Measurements from ENCODE around the gene RRAS2.
A peak's percentile ranks its signal among the peaks of the same experiment; 100 is the strongest.

RRAS2 gene

GRCh38 chr11:14386895-14387480, 28.0 kb upstream of the RRAS2 start:
- no peaks in the 10 kb centered on the region for H3K27me3 ChIP-seq (ENCODE audit: control insufficient read depth, insufficient read depth, low read length)
- no peaks in the 10 kb centered on the region for H3K79me2 ChIP-seq
- no peak overlapping the region for H3K4me2 ChIP-seq (ENCODE audit: low read length)
- H2AFZ ChIP-seq, result no peak overlapping the region
- H3K27ac ChIP-seq, result no peak overlapping the region
- H3K36me3 ChIP-seq (ENCODE audit: control insufficient read depth, insufficient read depth, low read length), result no peaks in the 10 kb centered on the region
- H3K9me3 ChIP-seq (ENCODE audit: control insufficient read depth, low read length), result no peaks in the 10 kb centered on the region
- no peaks in the 10 kb centered on the region for H3K4me1 ChIP-seq
- H3K9ac ChIP-seq, result no peak overlapping the region
- no peak for TF ChIP-seq CTCF (IDR thresholded peaks at IDR 0.05)
- no peak overlapping the region for H3K4me3 ChIP-seq (ENCODE audit: low read depth, low read length)

- Histone ChIP-seq H3K36me3 (ENCODE audit: control insufficient read depth, insufficient read depth, low read length) (no peaks in the 10 kb centered on the region), H3K4me2 (ENCODE audit: low read length) (no peak overlapping the region), H3K4me1 (peaks cover 3% of the 10 kb centered on the region), H3K79me2 (no peaks in the 10 kb centered on the region), H3K27me3 (ENCODE audit: control insufficient read depth, insufficient read depth, low read length) (no peaks in the 10 kb centered on the region), H2AFZ (no peak overlapping the region), H3K9me3 (ENCODE audit: control insufficient read depth, low read length) (no peaks in the 10 kb centered on the region), H3K27ac (no peak overlapping the region), H3K4me3 (ENCODE audit: low read depth, low read length) (no peak overlapping the region), H3K9ac (no peak overlapping the region)
- TF ChIP-seq CTCF (IDR thresholded peaks at IDR 0.05), result no peak
These were observed 27.1 kb upstream of the RRAS2 start for GRCh38 chr11:14386081-14386480.

GRCh38 chr11:14384338-14384737, 25.4 kb upstream of the RRAS2 start:
- no peak overlapping the region for H2AFZ ChIP-seq
- H3K4me3 ChIP-seq (ENCODE audit: low read depth, low read length), result no peak overlapping the region
- H3K36me3 ChIP-seq (ENCODE audit: control insufficient read depth, insufficient read depth, low read length), result no peaks in the 10 kb centered on the region
- no peak overlapping the region for H3K9ac ChIP-seq
- H3K4me2 ChIP-seq (ENCODE audit: low read length), result no peak overlapping the region
- H3K27ac ChIP-seq, result no peak overlapping the region
- H3K27me3 ChIP-seq (ENCODE audit: control insufficient read depth, insufficient read depth, low read length), result no peaks in the 10 kb centered on the region
- H3K79me2 ChIP-seq, result no peaks in the 10 kb centered on the region
- TF ChIP-seq CTCF (IDR thresholded peaks at IDR 0.05), result no peak
- peaks cover 3% of the 10 kb centered on the region for H3K4me1 ChIP-seq
- no peaks in the 10 kb centered on the region for H3K9me3 ChIP-seq (ENCODE audit: control insufficient read depth, low read length)

DNA sequence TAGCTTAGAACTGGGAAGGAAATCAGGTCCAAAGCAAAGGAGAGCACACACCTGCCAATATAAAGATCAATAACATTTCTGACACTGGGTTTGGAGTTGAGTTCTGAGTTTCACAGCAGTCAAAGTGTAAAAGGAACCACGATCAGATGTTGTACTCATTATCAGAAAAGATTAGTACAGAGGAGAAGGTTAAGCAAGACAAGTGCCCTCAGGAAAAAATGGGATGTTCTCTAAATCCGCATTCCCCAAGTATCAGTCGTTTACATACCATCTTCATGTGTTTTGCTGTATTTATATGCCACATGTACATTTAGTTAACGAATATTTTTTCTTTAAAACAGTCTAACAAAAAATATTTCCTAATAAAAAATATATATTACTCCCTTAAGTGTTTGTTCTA, 23.0 kb upstream of the RRAS2 start:
- Histone ChIP-seq H2AFZ (no peak overlapping the region), H3K9me3 (ENCODE audit: control insufficient read depth, low read length) (no peaks in the 10 kb centered on the region), H3K27me3 (ENCODE audit: control insufficient read depth, insufficient read depth, low read length) (no peaks in the 10 kb centered on the region), H3K36me3 (ENCODE audit: control insufficient read depth, insufficient read depth, low read length) (no peaks in the 10 kb centered on the region), H3K79me2 (no peaks in the 10 kb centered on the region), H3K4me3 (ENCODE audit: low read depth, low read length) (no peak overlapping the region), H3K4me2 (ENCODE audit: low read length) (no peak overlapping the region), H3K4me1 (peaks cover 3% of the 10 kb centered on the region), H3K27ac (no peak overlapping the region), H3K9ac (no peak overlapping the region)
- no peak for TF ChIP-seq CTCF (IDR thresholded peaks at IDR 0.05)

- no peak overlapping the region for H3K9ac ChIP-seq
- peak overlapping the region; percentile 78 for H3K4me2 ChIP-seq (ENCODE audit: low read length)
- H3K9me3 ChIP-seq (ENCODE audit: control insufficient read depth, low read length), result no peaks in the 10 kb centered on the region
- H3K79me2 ChIP-seq, result no peaks in the 10 kb centered on the region
- H3K36me3 ChIP-seq (ENCODE audit: control insufficient read depth, insufficient read depth, low read length), result no peaks in the 10 kb centered on the region
- peak overlapping the region; percentile 53 for H3K4me3 ChIP-seq (ENCODE audit: low read depth, low read length)
- peak overlapping the region; percentile 87 for H2AFZ ChIP-seq
- peak overlapping the region; percentile 85 for H3K27ac ChIP-seq
- no peaks in the 10 kb centered on the region for H3K27me3 ChIP-seq (ENCODE audit: control insufficient read depth, insufficient read depth, low read length)
- no peak for TF ChIP-seq CTCF (IDR thresholded peaks at IDR 0.05)
- peaks cover 3% of the 10 kb centered on the region for H3K4me1 ChIP-seq
These were observed 22.1 kb upstream of the RRAS2 start for GRCh38 chr11:14380947-14381561.

All from parathyroid adenoma (tissue), 2 donors.